Measurements from ENCODE around the gene SLC25A19. TPM values are rescaled to one million over a fixed set of nuclear protein-coding genes. Genes with fewer than 3 reads are reported as not detected.

SLC25A19 gene
- total and polyA plus RNA-seq, 10 donors, result 12.4 to 32.5 (median 19.1) TPM

GRCh38 chr17:75252039-75252816 lies 37.0 kb downstream of the SLC25A19 start:
- WGBS, 5 donors, result 75 to 82% (median 78%) methylated on average over 8 of the region's 8 CpGs
- TF ChIP-seq, protein P1, sequence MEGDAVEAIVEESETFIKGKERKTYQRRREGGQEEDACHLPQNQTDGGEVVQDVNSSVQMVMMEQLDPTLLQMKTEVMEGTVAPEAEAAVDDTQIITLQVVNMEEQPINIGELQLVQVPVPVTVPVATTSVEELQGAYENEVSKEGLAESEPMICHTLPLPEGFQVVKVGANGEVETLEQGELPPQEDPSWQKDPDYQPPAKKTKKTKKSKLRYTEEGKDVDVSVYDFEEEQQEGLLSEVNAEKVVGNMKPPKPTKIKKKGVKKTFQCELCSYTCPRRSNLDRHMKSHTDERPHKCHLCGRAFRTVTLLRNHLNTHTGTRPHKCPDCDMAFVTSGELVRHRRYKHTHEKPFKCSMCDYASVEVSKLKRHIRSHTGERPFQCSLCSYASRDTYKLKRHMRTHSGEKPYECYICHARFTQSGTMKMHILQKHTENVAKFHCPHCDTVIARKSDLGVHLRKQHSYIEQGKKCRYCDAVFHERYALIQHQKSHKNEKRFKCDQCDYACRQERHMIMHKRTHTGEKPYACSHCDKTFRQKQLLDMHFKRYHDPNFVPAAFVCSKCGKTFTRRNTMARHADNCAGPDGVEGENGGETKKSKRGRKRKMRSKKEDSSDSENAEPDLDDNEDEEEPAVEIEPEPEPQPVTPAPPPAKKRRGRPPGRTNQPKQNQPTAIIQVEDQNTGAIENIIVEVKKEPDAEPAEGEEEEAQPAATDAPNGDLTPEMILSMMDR (IDR thresholded peaks at IDR 0.05 in 8 of 11, conservative IDR thresholded peaks at IDR 0.05 in 3 of 11), result no peak
- no peak for TF ChIP-seq POLR2A (IDR thresholded peaks at IDR 0.05)
- no peak for TF ChIP-seq POLR2AphosphoS5 (IDR thresholded peaks at IDR 0.05)
- peak; percentile 19 for DNase-seq

DNA sequence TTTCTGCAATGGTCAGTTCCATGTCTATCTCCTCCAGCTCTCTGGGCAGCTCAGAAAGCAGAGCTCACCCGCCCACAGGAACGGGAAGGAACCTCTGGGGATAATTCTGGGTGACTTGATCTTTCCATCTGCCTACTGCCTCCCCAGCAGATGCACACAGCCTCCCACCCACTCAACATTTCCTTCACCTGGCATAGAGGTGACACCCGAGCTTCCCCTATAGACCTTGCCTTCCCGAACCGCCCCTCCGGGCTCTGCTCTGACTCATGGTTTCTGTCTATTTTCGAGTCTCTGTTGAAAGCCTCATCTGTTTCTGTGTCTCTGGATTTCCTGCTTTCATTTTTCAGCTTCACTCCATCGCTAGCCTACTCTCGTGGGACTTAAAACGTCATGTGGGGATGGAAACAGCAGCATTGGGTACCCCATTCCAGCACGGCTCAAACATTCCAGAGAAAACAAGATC lies 39.2 kb downstream of the SLC25A19 start:
- TF ChIP-seq POLR2AphosphoS5 (IDR thresholded peaks at IDR 0.05), result peak in 1 of 3 donors; percentile 20
- TF ChIP-seq, protein P1 (IDR thresholded peaks at IDR 0.05 in 8 of 11, conservative IDR thresholded peaks at IDR 0.05 in 3 of 11), result no peak
- DNase-seq, result no peak
- Histone ChIP-seq H3K4me3 (peak overlapping the region in 1 of 8 donors; percentile 30), H3K27me3 (replicated peaks in 1 of 7) (no peaks in the 10 kb centered on the region), H3K4me1 (peaks cover 14 to 77% (median 42%) of the 10 kb centered on the region in 6 donors), H3K27ac (peak overlapping the region; percentile 19 to 79 (median 58)), H3K36me3 (peaks cover 0 to 38% (median 17%) of the 10 kb centered on the region in 6 donors), H3K9me3 (no peaks in the 10 kb centered on the region)
- 30 to 57% (median 39%) methylated on average over 11 of the region's 11 CpGs for WGBS, 5 donors
- intact Hi-C loops (cut with DNase I; ENCODE audit: low total_unique reads), result no loop called here

More at GRCh38 chr17:75252039-75252816, 37.0 kb downstream of the SLC25A19 start:
- Histone ChIP-seq H3K9me3 (no peaks in the 10 kb centered on the region), H3K27me3 (replicated peaks in 1 of 7) (no peaks in the 10 kb centered on the region), H3K36me3 (peaks cover 0 to 20% (median 0%) of the 10 kb centered on the region in 6 donors), H3K4me3 (no peak overlapping the region), H3K27ac (peak overlapping the region in 6 of 8 donors; percentile 31 to 79 (median 58)), H3K4me1 (peaks cover 17 to 65% (median 36%) of the 10 kb centered on the region in 6 donors)
- intact Hi-C loops (cut with DNase I; ENCODE audit: low total_unique reads), result no loop called here

- 69 to 82% (median 73%) methylated on average over 4 of the region's 4 CpGs for WGBS, 5 donors
- H3K4me3 ChIP-seq, result no peak overlapping the region
- peak overlapping the region in 7 of 8 donors; percentile 19 to 79 (median 57) for H3K27ac ChIP-seq
Measured at GRCh38 chr17:75249564-75249963, 39.7 kb downstream of the SLC25A19 start.

More at GRCh38 chr17:75249564-75249963, 39.7 kb downstream of the SLC25A19 start:
- no peak for DNase-seq
- TF ChIP-seq POLR2AphosphoS5 (IDR thresholded peaks at IDR 0.05) (no peak), POLR2A (IDR thresholded peaks at IDR 0.05) (no peak)
- TF ChIP-seq, protein P1 (IDR thresholded peaks at IDR 0.05 in 8 of 11, conservative IDR thresholded peaks at IDR 0.05 in 3 of 11), result no peak
- intact Hi-C loops (cut with DNase I; ENCODE audit: low total_unique reads), result no loop called here
- Histone ChIP-seq H3K9me3 (no peaks in the 10 kb centered on the region), H3K27me3 (replicated peaks in 1 of 7) (no peaks in the 10 kb centered on the region), H3K36me3 (peaks cover 0 to 40% (median 21%) of the 10 kb centered on the region in 6 donors), H3K4me1 (peaks cover 14 to 80% (median 47%) of the 10 kb centered on the region in 6 donors)

Data from spleen (tissue), 11 donors.